ENCODE data around the gene MXRA5. TPM values are rescaled to one million over a fixed set of nuclear protein-coding genes. Genes with fewer than 3 reads are reported as not detected.
A peak's percentile ranks its signal among the peaks of the same experiment; 100 is the strongest.

The MXRA5 gene
- 1 to 10 TPM in 1 of 4 donors, under 1 TPM in 3; under 0.01 to 8.2 (median 0.48) TPM for polyA plus RNA-seq
- long read RNA-seq, donor 1 = 0 reads
- long read RNA-seq, donor 2 = 0 reads
- long read RNA-seq, donor 3 = 0 reads
- long read RNA-seq, donor 4 = 0 reads
- long read RNA-seq, donor 5 = 0 reads
- long read RNA-seq, donor 6 = 0 reads
- long read RNA-seq, donor 7, partial matches to known transcripts = 19 of 19 reads
- long read RNA-seq, donor 7, other reads (novel, unspliced or antisense) = 0 of 19 reads
- long read RNA-seq, donor 8 = 0 reads
- long read RNA-seq, donor 9 = 0 reads
- long read RNA-seq, donor 10 = 0 reads

- Histone ChIP-seq H3K27ac (ENCODE audit: low read depth in 1 of 3, low read length in 2 of 3) (peak within 1 kb of the TSS; percentile 32 to 67 (median 65)), H3K36me3 (ENCODE audit: control insufficient read depth in 3 of 3, insufficient read depth in 2 of 3, low read depth in 1 of 3, low read length in 3 of 3) (no peaks in the 10 kb centered on the region), H3K4me3 (ENCODE audit: low read depth in 1 of 3, low read length in 3 of 3) (peak within 1 kb of the TSS in 2 of 3 donors; percentile 33 to 42), H3K4me1 (ENCODE audit: control insufficient read depth in 3 of 3, insufficient read depth in 2 of 3, low read depth in 1 of 3, low read length in 2 of 3) (no peaks in the 10 kb centered on the region), H3K27me3 (ENCODE audit: control insufficient read depth in 3 of 3, insufficient read depth in 3 of 3, low read length in 3 of 3) (peaks cover 0 to 17% (median 13%) of the 10 kb centered on the region in 3 donors), H3K9me3 (ENCODE audit: control insufficient read depth in 2 of 2, insufficient read depth in 1 of 2, low read depth in 1 of 2, low read length in 1 of 2) (no peaks in the 10 kb centered on the region)
- WGBS, 3 donors = 2 to 8% (median 5%) methylated on average over 29 to 70 of the region's 70 CpGs
- DNase-seq (peak in 1 of 2 donors; percentile 2), FAIRE-seq (no peak)
Observed at GRCh38 chrX:3346501-3347259, at the start of gene MXRA5. MXRA5 (minus strand) TSS chrX:3346652; CDS start chrX:3343833, 2,819 bp downstream.

GRCh38 chrX:3393581-3394111, 47.2 kb upstream of the MXRA5 start:
- H3K27ac ChIP-seq (ENCODE audit: low read depth in 1 of 3, low read length in 2 of 3) = no peak overlapping the region
- FAIRE-seq (no peak), DNase-seq (peak in 1 of 2 donors; percentile 13)
- WGBS, 3 donors = 11 to 49% (median 46%) methylated on average over 7 of the region's 7 CpGs
- no peaks in the 10 kb centered on the region for H3K36me3 ChIP-seq (ENCODE audit: control insufficient read depth in 3 of 3, insufficient read depth in 2 of 3, low read depth in 1 of 3, low read length in 3 of 3)
- H3K27me3 ChIP-seq (ENCODE audit: control insufficient read depth in 3 of 3, insufficient read depth in 3 of 3, low read length in 3 of 3) = no peaks in the 10 kb centered on the region
- no peaks in the 10 kb centered on the region for H3K4me1 ChIP-seq (ENCODE audit: control insufficient read depth in 3 of 3, insufficient read depth in 2 of 3, low read depth in 1 of 3, low read length in 2 of 3)
- no peaks in the 10 kb centered on the region for H3K9me3 ChIP-seq (ENCODE audit: control insufficient read depth in 2 of 2, insufficient read depth in 1 of 2, low read depth in 1 of 2, low read length in 1 of 2)
- no peak overlapping the region for H3K4me3 ChIP-seq (ENCODE audit: low read depth in 1 of 3, low read length in 3 of 3)

GRCh38 chrX:3393178-3393577, 46.7 kb upstream of the MXRA5 start:
- H3K27me3 ChIP-seq (ENCODE audit: control insufficient read depth in 3 of 3, insufficient read depth in 3 of 3, low read length in 3 of 3) = no peaks in the 10 kb centered on the region
- FAIRE-seq = peak; percentile 89
- H3K9me3 ChIP-seq (ENCODE audit: control insufficient read depth in 2 of 2, insufficient read depth in 1 of 2, low read depth in 1 of 2, low read length in 1 of 2) = no peaks in the 10 kb centered on the region
- no peak overlapping the region for H3K27ac ChIP-seq (ENCODE audit: low read depth in 1 of 3, low read length in 2 of 3)
- no peak overlapping the region for H3K4me3 ChIP-seq (ENCODE audit: low read depth in 1 of 3, low read length in 3 of 3)
- H3K36me3 ChIP-seq (ENCODE audit: control insufficient read depth in 3 of 3, insufficient read depth in 2 of 3, low read depth in 1 of 3, low read length in 3 of 3) = no peaks in the 10 kb centered on the region
- 6 to 26% (median 20%) methylated on average over 1 of the region's 1 CpG for WGBS, 3 donors
- peak in 1 of 2 donors; percentile 42 for DNase-seq
- H3K4me1 ChIP-seq (ENCODE audit: control insufficient read depth in 3 of 3, insufficient read depth in 2 of 3, low read depth in 1 of 3, low read length in 2 of 3) = no peaks in the 10 kb centered on the region

GRCh38 chrX:3388457-3388856, 42.0 kb upstream of the MXRA5 start:
- H3K27ac ChIP-seq (ENCODE audit: low read depth in 1 of 3, low read length in 2 of 3) = no peak overlapping the region
- H3K27me3 ChIP-seq (ENCODE audit: control insufficient read depth in 3 of 3, insufficient read depth in 3 of 3, low read length in 3 of 3) = no peaks in the 10 kb centered on the region
- H3K4me1 ChIP-seq (ENCODE audit: control insufficient read depth in 3 of 3, insufficient read depth in 2 of 3, low read depth in 1 of 3, low read length in 2 of 3) = no peaks in the 10 kb centered on the region
- DNase-seq (no peak), FAIRE-seq (no peak)
- no peaks in the 10 kb centered on the region for H3K36me3 ChIP-seq (ENCODE audit: control insufficient read depth in 3 of 3, insufficient read depth in 2 of 3, low read depth in 1 of 3, low read length in 3 of 3)
- no peaks in the 10 kb centered on the region for H3K9me3 ChIP-seq (ENCODE audit: control insufficient read depth in 2 of 2, insufficient read depth in 1 of 2, low read depth in 1 of 2, low read length in 1 of 2)
- WGBS, 3 donors = 38 to 63% (median 53%) methylated on average over 2 of the region's 2 CpGs
- H3K4me3 ChIP-seq (ENCODE audit: low read depth in 1 of 3, low read length in 3 of 3) = no peak overlapping the region

GRCh38 chrX:3384327-3384726, 37.9 kb upstream of the MXRA5 start:
- no peaks in the 10 kb centered on the region for H3K4me1 ChIP-seq (ENCODE audit: control insufficient read depth in 3 of 3, insufficient read depth in 2 of 3, low read depth in 1 of 3, low read length in 2 of 3)
- no peak overlapping the region for H3K4me3 ChIP-seq (ENCODE audit: low read depth in 1 of 3, low read length in 3 of 3)
- no peaks in the 10 kb centered on the region for H3K27me3 ChIP-seq (ENCODE audit: control insufficient read depth in 3 of 3, insufficient read depth in 3 of 3, low read length in 3 of 3)
- no peak for FAIRE-seq
- WGBS, 3 donors = 52 to 73% (median 65%) methylated on average over 3 of the region's 3 CpGs
- H3K27ac ChIP-seq (ENCODE audit: low read depth in 1 of 3, low read length in 2 of 3) = no peak overlapping the region
- no peaks in the 10 kb centered on the region for H3K9me3 ChIP-seq (ENCODE audit: control insufficient read depth in 2 of 2, insufficient read depth in 1 of 2, low read depth in 1 of 2, low read length in 1 of 2)
- DNase-seq = no peak
- no peaks in the 10 kb centered on the region for H3K36me3 ChIP-seq (ENCODE audit: control insufficient read depth in 3 of 3, insufficient read depth in 2 of 3, low read depth in 1 of 3, low read length in 3 of 3)

- no peak for FAIRE-seq
- 45 to 61% (median 52%) methylated on average over 3 of the region's 3 CpGs for WGBS, 3 donors
Observed at GRCh38 chrX:3380603-3381002, 34.2 kb upstream of the MXRA5 start.

GRCh38 chrX:3379111-3379510, 32.7 kb upstream of the MXRA5 start:
- H3K4me1 ChIP-seq (ENCODE audit: control insufficient read depth in 3 of 3, insufficient read depth in 2 of 3, low read depth in 1 of 3, low read length in 2 of 3) = no peaks in the 10 kb centered on the region
- no peak overlapping the region for H3K27ac ChIP-seq (ENCODE audit: low read depth in 1 of 3, low read length in 2 of 3)
- DNase-seq (no peak), FAIRE-seq (no peak)
- H3K27me3 ChIP-seq (ENCODE audit: control insufficient read depth in 3 of 3, insufficient read depth in 3 of 3, low read length in 3 of 3) = no peaks in the 10 kb centered on the region
- H3K36me3 ChIP-seq (ENCODE audit: control insufficient read depth in 3 of 3, insufficient read depth in 2 of 3, low read depth in 1 of 3, low read length in 3 of 3) = no peaks in the 10 kb centered on the region
- H3K9me3 ChIP-seq (ENCODE audit: control insufficient read depth in 2 of 2, insufficient read depth in 1 of 2, low read depth in 1 of 2, low read length in 1 of 2) = no peaks in the 10 kb centered on the region
- H3K4me3 ChIP-seq (ENCODE audit: low read depth in 1 of 3, low read length in 3 of 3) = no peak overlapping the region
- 68 to 78% (median 75%) methylated on average over 4 of the region's 4 CpGs for WGBS, 3 donors

More at GRCh38 chrX:3380603-3381002, 34.2 kb upstream of the MXRA5 start:
- H3K9me3 ChIP-seq (ENCODE audit: control insufficient read depth in 2 of 2, insufficient read depth in 1 of 2, low read depth in 1 of 2, low read length in 1 of 2) = no peaks in the 10 kb centered on the region
- no peak for DNase-seq
- no peak overlapping the region for H3K4me3 ChIP-seq (ENCODE audit: low read depth in 1 of 3, low read length in 3 of 3)
- H3K27ac ChIP-seq (ENCODE audit: low read depth in 1 of 3, low read length in 2 of 3) = no peak overlapping the region
- H3K4me1 ChIP-seq (ENCODE audit: control insufficient read depth in 3 of 3, insufficient read depth in 2 of 3, low read depth in 1 of 3, low read length in 2 of 3) = no peaks in the 10 kb centered on the region
- no peaks in the 10 kb centered on the region for H3K27me3 ChIP-seq (ENCODE audit: control insufficient read depth in 3 of 3, insufficient read depth in 3 of 3, low read length in 3 of 3)
- no peaks in the 10 kb centered on the region for H3K36me3 ChIP-seq (ENCODE audit: control insufficient read depth in 3 of 3, insufficient read depth in 2 of 3, low read depth in 1 of 3, low read length in 3 of 3)

- no peaks in the 10 kb centered on the region for H3K9me3 ChIP-seq (ENCODE audit: control insufficient read depth in 2 of 2, insufficient read depth in 1 of 2, low read depth in 1 of 2, low read length in 1 of 2)
- no peak overlapping the region for H3K27ac ChIP-seq (ENCODE audit: low read depth in 1 of 3, low read length in 2 of 3)
- DNase-seq = no peak
- no peak overlapping the region for H3K4me3 ChIP-seq (ENCODE audit: low read depth in 1 of 3, low read length in 3 of 3)
- WGBS, 3 donors = 35 to 65% (median 47%) methylated on average over 4 of the region's 4 CpGs
- no peaks in the 10 kb centered on the region for H3K4me1 ChIP-seq (ENCODE audit: control insufficient read depth in 3 of 3, insufficient read depth in 2 of 3, low read depth in 1 of 3, low read length in 2 of 3)
- no peak for FAIRE-seq
- H3K36me3 ChIP-seq (ENCODE audit: control insufficient read depth in 3 of 3, insufficient read depth in 2 of 3, low read depth in 1 of 3, low read length in 3 of 3) = no peaks in the 10 kb centered on the region
- no peaks in the 10 kb centered on the region for H3K27me3 ChIP-seq (ENCODE audit: control insufficient read depth in 3 of 3, insufficient read depth in 3 of 3, low read length in 3 of 3)
Observed at GRCh38 chrX:3378156-3378555, 31.7 kb upstream of the MXRA5 start.

All from small intestine (tissue), 16 donors.